Activated CD4-positive, alpha-beta T cell treated with anti-CD3 and anti-CD28 coated beads, Interleukin-2, Interleukin-4, amounts not matched to agents 100 ng/mL and 50 ng/mL, durations not matched to agents 16 hours and 8 hours (primary cell): Measurements from ENCODE around the gene HLF.

ENCODE experiments used
- DNase-seq: peaks from one replicate; pipeline ENCODE4 v3.0.0-alpha.2; 2020; ENCODE audit warnings: low spot score

The HLF gene

DNA sequence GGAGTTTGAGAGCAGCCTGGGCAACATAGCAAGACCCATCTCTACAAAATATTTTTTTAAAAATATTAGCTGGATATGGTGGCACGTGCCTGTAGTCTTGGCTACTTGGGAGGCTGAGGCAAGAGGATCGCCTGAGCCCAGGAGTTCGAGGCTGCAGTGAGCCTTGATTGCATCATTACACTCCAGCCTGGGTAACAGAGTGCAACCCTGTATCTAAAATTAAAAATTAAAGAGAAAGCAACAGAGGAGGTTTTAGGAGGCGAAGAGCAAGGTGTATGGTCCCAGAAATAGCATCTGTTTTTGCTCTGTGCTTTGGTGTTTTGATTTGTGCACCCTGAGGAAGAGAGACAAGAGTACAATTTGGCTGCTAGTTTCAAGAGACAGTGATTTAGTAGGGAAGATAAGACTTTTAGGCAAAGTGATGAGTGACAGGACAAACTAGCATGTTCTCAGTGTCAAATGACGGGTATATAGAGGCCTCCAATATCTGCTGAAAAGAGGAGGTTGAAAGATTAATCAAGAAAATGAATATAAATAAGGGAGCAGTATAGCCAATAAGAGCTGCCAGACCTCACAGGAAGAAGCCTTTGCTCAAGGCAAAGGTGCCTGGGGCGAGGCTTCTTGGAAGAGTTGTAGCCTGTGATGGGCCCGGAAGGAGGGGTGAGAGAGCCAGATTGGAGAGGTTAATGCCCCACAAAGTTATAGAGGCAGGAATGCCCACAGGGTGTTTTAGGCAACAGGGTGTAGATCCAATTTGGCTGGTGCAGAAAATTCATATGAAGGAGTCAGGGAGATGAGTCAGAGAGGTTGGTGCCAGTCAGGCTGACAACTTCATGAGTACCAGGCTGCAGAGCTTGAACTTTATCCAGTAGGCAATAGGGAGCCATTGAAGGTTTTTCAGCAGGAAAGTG is 11.4 kb downstream of the HLF start:
- no peak for DNase-seq

GRCh38 chr17:55278173-55278961 is 13.6 kb downstream of the HLF start:
- no peak for DNase-seq

GRCh38 chr17:55279203-55279602 is 14.4 kb downstream of the HLF start:
- no peak for DNase-seq

- no peak for DNase-seq
These were observed 15.0 kb downstream of the HLF start for GRCh38 chr17:55279788-55280187.

DNA sequence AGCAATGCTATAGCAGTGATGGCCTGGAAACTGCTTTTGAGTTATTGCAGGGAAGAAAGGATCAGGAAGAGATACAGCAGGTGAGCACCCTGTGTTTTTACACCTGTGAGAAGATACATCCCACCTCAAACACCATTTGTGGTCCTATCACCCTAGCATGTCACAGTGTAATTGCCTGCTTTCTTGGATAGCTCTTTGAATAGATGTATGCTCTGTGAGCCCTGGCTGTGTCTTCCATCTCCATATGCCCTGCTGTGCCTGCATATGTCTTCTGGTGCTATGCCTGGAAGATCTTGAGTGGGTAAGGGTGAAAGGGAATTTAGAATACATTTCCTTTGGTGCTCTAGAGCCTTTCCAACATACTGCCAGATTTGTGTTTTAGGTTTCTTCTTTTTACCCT is 15.5 kb downstream of the HLF start:
- no peak for DNase-seq

GRCh38 chr17:55281649-55282378 is 17.1 kb downstream of the HLF start:
- no peak for DNase-seq

- DNase-seq = no peak
These were observed 17.6 kb downstream of the HLF start for GRCh38 chr17:55282379-55282702.

DNA sequence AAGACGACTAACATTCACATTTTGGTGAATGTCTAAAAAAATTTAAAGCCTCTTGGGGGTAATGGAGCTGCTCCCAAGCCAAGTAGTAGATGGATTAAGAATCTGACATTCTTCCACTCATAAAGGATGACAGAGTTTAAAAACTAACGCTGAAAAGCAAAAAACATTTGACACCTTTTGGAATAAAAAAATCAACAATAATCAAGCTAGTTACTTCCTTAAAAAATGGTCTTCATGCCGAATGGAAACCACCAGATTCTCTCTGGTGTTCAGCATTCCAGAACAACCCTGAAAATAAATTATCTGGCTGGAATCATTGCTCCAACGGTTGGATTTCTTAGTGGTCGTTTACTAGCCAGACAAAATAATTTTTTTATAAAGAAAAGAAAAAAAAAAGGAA is 18.0 kb downstream of the HLF start:
- no peak for DNase-seq

DNA sequence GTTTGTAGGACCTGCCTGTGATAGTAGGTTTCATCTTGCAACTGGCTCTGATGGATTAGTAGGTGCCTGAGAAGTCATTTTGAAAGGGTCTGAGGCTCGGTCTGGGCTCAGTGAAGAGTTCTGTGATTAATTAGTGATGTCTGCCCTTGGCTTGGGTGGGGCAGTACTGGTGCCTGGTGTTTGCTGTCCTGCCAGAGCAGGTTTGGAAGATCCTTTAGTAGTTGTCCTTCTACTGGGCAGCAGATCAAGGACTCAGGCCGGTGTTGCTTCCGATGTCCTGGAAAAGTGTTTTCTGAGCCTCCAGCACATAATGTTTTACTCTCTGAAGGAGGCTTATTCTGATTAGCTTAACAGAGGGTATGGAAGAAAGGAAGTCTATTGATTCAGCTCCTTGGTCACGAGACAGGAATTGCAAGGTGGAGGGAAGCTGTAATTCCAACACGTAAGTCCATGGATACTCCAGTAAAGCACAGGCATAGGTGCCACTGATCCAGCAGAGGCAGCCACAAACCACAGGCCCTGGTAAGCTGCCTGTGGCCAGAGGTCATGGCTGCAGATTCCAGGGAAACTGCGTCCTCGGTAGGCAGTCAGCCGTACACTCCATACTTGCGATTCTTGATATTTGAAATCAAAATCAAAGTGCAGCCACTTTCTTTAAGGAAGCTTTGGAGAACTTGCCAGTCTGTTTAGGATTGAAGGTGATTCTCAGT is 18.7 kb downstream of the HLF start:
- DNase-seq = no peak

- no peak for DNase-seq
These were observed 19.5 kb downstream of the HLF start for GRCh38 chr17:55284001-55284884.

- DNase-seq = no peak
These were observed 20.2 kb downstream of the HLF start for GRCh38 chr17:55284944-55285339.

GRCh38 chr17:55285340-55286301 is 20.9 kb downstream of the HLF start:
- DNase-seq = no peak

- DNase-seq = no peak
These were observed 22.2 kb downstream of the HLF start for GRCh38 chr17:55286681-55287589.

- DNase-seq = no peak
These were observed 23.8 kb downstream of the HLF start for GRCh38 chr17:55288356-55289105.

DNA sequence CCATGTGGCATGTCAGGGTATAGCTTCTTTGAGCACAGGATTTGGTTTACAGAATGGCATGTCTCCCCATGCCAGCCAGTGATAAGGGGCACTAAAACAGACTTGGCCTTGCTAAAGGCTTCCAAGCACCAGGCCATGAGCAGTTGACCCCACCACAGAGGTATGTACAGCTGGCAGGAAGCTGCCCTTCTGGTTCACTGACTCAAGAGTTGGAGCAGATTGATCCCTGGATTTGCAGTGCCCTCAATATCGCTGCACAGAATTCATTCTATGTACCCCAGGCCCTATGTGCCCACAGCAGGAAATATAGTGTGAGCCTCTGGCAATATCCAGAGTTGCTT is 24.3 kb downstream of the HLF start:
- DNase-seq = no peak

DNA sequence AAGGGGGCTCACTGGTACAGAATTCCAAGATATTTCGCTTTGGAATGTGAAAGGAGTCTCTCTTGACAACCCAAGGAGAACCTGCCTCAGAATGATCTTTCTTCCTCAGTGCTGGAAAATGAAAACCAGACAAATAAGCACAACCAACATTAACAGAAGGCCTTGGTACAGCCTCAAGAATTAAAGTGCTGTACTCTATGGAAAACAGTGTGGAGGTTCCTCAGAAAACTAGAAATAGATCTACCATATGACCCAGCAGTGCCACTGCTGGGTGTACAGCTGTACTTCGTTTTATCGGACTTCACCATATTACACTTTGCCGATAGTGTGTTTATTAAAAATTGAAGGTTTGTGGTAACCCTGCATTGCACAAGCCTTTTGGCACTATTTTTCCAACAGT is 25.2 kb downstream of the HLF start:
- no peak for DNase-seq

- DNase-seq = no peak
These were observed 25.8 kb downstream of the HLF start for GRCh38 chr17:55290492-55291113.

- no peak for DNase-seq
These were observed 26.4 kb downstream of the HLF start for GRCh38 chr17:55291114-55291507.
